ENCODE results near the gene IRX6.
A peak's percentile ranks its signal among the peaks of the same experiment; 100 is the strongest.

The IRX6 gene

GRCh38 chr16:55302635-55303034 lies 21.4 kb upstream of the IRX6 start:
- H3K9me3 ChIP-seq (ENCODE audit: control insufficient read depth, low read length): no peaks in the 10 kb centered on the region

GRCh38 chr16:55308973-55309372 lies 15.0 kb upstream of the IRX6 start:
- Histone ChIP-seq H2AFZ (no peak overlapping the region), H3K9ac (no peak overlapping the region), H3K4me1 (no peaks in the 10 kb centered on the region), H3K36me3 (ENCODE audit: control insufficient read depth, insufficient read depth, low read length) (no peaks in the 10 kb centered on the region), H3K4me3 (ENCODE audit: low read depth, low read length) (no peak overlapping the region), H3K9me3 (ENCODE audit: control insufficient read depth, low read length) (no peaks in the 10 kb centered on the region), H3K27ac (no peak overlapping the region), H3K27me3 (ENCODE audit: control insufficient read depth, insufficient read depth, low read length) (no peaks in the 10 kb centered on the region), H3K79me2 (no peaks in the 10 kb centered on the region), H3K4me2 (ENCODE audit: low read length) (no peak overlapping the region)
- no peak for TF ChIP-seq CTCF (IDR thresholded peaks at IDR 0.05)

More at GRCh38 chr16:55302635-55303034, 21.4 kb upstream of the IRX6 start:
- H3K79me2 ChIP-seq: no peaks in the 10 kb centered on the region
- no peak overlapping the region for H3K27ac ChIP-seq
- no peak overlapping the region for H3K4me3 ChIP-seq (ENCODE audit: low read depth, low read length)
- TF ChIP-seq CTCF (IDR thresholded peaks at IDR 0.05): no peak
- H3K27me3 ChIP-seq (ENCODE audit: control insufficient read depth, insufficient read depth, low read length): no peaks in the 10 kb centered on the region
- no peak overlapping the region for H2AFZ ChIP-seq
- no peaks in the 10 kb centered on the region for H3K36me3 ChIP-seq (ENCODE audit: control insufficient read depth, insufficient read depth, low read length)
- no peak overlapping the region for H3K9ac ChIP-seq
- no peak overlapping the region for H3K4me2 ChIP-seq (ENCODE audit: low read length)
- no peaks in the 10 kb centered on the region for H3K4me1 ChIP-seq

- no peak for TF ChIP-seq CTCF (IDR thresholded peaks at IDR 0.05)
- Histone ChIP-seq H3K79me2 (no peaks in the 10 kb centered on the region), H3K36me3 (ENCODE audit: control insufficient read depth, insufficient read depth, low read length) (no peaks in the 10 kb centered on the region), H3K4me1 (no peaks in the 10 kb centered on the region), H3K27ac (no peak overlapping the region), H3K4me3 (ENCODE audit: low read depth, low read length) (no peak overlapping the region), H3K9ac (no peak overlapping the region), H3K9me3 (ENCODE audit: control insufficient read depth, low read length) (no peaks in the 10 kb centered on the region), H2AFZ (no peak overlapping the region), H3K27me3 (ENCODE audit: control insufficient read depth, insufficient read depth, low read length) (no peaks in the 10 kb centered on the region), H3K4me2 (ENCODE audit: low read length) (no peak overlapping the region)
These were observed 1.7 kb upstream of the IRX6 start for GRCh38 chr16:55322327-55322726.

- no peaks in the 10 kb centered on the region for H3K27me3 ChIP-seq (ENCODE audit: control insufficient read depth, insufficient read depth, low read length)
- peak overlapping the region; percentile 34 for H3K4me2 ChIP-seq (ENCODE audit: low read length)
- H3K27ac ChIP-seq: no peak overlapping the region
- H3K36me3 ChIP-seq (ENCODE audit: control insufficient read depth, insufficient read depth, low read length): no peaks in the 10 kb centered on the region
- no peaks in the 10 kb centered on the region for H3K4me1 ChIP-seq
- TF ChIP-seq CTCF (IDR thresholded peaks at IDR 0.05): no peak
- H3K9me3 ChIP-seq (ENCODE audit: control insufficient read depth, low read length): no peaks in the 10 kb centered on the region
- no peak overlapping the region for H3K4me3 ChIP-seq (ENCODE audit: low read depth, low read length)
- H3K9ac ChIP-seq: no peak overlapping the region
- H2AFZ ChIP-seq: no peak overlapping the region
- no peaks in the 10 kb centered on the region for H3K79me2 ChIP-seq
These were observed 479 bp downstream of the IRX6 start for GRCh38 chr16:55324285-55325079.

- H3K4me2 ChIP-seq (ENCODE audit: low read length): no peak overlapping the region
- TF ChIP-seq CTCF (IDR thresholded peaks at IDR 0.05): no peak
- H3K36me3 ChIP-seq (ENCODE audit: control insufficient read depth, insufficient read depth, low read length): no peaks in the 10 kb centered on the region
- H3K9ac ChIP-seq: no peak overlapping the region
- no peak overlapping the region for H2AFZ ChIP-seq
- no peaks in the 10 kb centered on the region for H3K4me1 ChIP-seq
- H3K79me2 ChIP-seq: no peaks in the 10 kb centered on the region
- H3K27me3 ChIP-seq (ENCODE audit: control insufficient read depth, insufficient read depth, low read length): no peaks in the 10 kb centered on the region
- no peaks in the 10 kb centered on the region for H3K9me3 ChIP-seq (ENCODE audit: control insufficient read depth, low read length)
- no peak overlapping the region for H3K27ac ChIP-seq
- no peak overlapping the region for H3K4me3 ChIP-seq (ENCODE audit: low read depth, low read length)
These were observed 1.1 kb downstream of the IRX6 start for GRCh38 chr16:55325080-55325447.
